G401.6 (cell line): ENCODE measurements around the gene BRAT1.

ENCODE experiments used
- FAIRE-seq: peaks from 2 replicates; lab custom pipeline; 2012; peaks lifted over from hg19 to GRCh38; lab: Jason Lieb, UNC

BRAT1 gene

DNA sequence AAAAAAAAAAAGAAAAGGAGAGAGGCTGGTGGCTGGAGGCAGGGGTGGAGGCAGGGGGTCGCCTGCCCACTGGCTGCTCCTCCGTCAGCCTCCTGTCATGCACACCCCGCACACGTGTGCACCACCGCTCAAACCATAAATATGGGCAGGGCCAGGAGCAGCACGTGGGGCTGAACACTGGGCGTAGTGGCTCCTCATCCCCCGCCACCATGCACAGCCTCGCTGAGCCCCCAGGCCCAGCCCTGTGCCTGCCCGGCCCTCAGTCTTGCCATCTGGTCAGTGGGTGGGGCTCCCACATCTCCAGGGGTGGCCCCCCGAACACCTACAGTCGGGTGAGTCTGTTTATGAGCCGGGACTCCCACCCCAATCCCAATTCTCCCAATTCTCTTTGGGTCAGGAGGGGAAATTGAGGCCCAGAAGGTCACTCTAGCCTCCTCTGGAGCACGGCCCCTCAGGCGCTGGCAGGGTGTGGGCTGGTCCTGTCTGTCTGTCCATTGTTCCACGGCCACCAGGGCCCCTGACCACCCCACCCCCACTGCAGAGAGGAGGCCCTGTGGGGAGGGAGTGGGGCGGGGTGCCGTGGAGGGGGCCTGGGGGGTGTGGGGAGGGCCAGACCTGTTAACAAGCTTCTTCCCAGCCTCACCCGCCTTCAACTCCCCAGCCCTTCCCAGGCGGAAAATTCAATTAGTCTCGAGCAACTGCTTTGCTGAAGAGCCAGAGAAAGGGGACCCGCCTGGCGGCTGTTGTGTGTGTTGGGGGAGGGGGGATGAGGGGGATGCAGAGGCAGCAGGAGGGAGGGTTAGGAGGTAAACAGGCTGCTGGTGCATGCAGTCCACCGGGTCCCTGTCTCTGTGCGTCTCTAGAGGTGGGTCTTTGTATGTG, 59.7 kb downstream of the BRAT1 start:
- no peak for FAIRE-seq

DNA sequence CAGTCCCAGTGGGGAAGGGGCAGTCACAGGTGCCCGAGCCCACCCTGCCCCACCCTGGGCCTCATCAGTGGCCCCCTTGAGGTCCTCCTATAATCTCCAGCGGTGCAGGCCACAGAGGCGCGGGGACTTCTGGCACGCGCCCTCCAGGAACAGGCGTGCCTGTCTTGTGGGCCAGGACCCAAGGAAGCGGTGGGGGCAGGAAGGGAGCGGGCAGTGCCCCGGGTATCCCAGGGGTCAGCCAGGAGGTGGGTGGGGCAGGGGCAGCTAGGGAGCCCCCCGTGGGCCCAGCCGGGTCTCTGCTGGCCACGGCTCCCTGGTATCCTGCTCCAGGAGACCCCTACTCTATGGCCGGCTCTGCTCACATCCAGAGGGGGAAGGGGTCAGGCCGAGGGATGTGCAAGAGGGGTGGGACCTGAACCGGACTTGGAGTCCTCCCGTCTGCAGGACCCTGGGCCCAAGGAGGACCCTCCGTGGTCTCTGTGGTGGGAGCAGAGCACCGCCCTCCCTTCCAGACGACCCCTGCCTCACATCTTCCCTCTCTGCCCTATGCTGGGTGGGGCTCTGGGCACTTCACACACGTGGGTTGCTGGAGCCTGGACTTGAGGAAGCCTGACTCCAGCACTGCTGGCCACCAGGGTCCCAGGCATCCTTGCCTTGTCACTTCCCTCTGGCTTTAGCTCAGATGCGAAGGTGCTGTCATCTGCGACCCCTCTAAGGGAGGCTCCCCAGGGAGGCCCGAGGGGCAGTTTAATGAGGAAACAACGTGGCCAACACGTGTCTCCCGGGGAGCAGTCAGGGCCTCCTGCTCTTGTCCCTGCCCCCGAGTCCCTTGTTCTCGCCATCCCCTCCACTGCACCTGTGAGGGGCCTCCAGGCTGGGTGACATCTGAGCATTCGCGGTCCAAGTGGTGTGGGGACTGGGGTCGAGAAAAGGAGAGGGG, 60.9 kb downstream of the BRAT1 start:
- FAIRE-seq, result no peak

DNA sequence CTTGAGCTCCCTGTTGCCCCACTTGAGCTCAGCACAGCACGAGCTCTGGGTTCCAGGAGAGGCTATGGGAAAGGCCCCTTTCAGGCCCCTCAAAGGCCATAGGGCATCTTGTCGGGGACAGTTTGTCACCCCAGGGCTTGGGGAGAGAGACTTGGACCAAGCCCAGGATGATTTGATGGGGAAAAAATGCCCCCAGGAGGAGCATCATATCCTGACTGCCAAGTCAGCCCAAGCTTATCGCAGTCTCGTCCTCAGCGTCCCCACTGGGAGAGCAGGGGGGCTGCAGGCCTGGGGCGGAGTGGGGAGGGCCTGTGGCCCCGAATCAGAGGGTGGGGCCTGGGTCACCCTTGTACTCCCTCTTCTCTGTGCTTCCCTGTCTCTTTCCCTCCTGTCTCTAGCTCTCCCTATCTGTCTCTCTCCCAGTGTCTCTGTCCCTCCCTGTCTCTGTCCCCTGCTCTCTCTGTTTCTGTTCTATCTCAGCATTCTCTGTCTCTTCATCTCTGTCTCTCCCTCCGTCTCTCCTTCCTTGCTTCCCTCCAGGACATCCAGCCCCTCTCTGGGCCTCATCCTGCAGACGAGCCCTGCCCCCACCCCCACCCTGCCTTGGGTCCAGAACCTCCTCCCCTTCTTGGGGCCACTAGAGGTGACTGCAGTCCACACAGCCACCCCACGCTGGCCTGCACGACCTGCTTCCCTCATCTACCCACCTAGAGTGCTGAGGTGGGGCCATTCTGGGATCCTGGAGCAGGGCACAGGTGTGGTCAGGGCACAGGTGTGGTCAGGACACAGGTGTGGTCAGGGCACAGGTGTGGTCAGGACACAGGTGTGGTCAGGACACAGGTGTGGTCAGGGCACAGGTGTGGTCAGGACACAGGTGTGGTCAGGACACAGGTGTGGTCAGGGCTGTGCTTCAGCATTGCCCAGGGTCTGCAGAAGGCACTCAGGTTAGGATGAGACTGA, 61.8 kb downstream of the BRAT1 start:
- FAIRE-seq, result no peak

DNA sequence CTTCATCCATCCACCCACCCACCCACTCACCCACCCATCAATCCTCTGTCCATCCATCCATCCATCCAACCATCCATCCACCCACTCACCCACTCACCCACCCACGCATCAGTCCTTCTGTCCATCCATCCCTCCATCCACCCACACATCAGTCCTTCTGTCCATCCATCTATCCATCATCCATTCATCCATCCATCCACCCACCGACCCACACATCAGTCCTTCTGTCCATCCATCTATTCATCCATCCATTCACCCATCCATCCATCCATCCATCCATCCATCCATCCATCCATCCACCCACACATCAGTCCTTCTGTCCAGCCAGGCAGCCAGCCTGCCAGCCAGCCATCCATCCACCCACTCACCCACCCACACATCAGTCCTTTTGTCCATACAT, 63.3 kb downstream of the BRAT1 start:
- FAIRE-seq, result no peak

DNA sequence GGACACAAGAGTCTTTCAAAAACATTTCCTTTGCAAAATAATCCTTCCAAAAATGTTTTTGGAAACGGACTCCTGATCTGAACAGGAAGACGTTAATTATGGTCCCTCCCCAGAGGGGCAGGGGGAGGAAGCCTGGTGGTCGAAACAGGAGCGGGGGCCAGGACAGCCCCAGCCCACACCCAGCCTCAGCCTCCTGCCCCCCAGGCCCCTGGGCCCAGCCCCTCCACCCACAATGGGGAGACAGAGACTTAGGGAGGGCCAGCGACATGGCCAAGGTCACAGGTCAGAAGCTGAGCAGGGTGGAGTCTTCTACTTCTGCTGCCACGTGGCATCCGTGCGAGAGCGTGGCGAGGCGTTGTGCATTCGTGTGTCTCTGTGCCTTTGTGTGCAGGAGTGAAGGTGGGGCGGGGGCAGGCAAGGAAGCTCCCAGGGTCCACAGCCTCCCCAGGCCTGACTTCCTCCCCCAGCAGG, 65.1 kb downstream of the BRAT1 start:
- FAIRE-seq, result no peak

DNA sequence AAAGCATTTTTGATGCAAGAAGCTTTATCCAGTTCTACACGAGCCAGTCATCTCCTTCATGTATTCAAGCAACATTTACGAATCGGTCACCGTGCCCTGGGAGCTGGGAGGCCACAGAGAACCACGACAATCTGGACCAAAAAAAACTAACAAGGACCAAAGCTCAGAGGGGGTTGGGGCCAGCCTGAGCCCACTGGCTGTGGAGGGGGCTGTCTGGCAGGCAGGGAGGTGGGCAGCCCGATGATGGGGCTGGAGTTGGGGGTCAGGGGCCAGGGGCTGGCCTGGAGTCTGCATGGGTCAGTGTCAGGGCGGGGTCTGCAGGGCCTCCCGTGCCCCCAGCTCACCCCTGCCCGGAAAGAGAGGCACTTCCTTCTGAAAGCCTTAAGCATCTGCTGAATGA, 66.6 kb downstream of the BRAT1 start:
- no peak for FAIRE-seq

DNA sequence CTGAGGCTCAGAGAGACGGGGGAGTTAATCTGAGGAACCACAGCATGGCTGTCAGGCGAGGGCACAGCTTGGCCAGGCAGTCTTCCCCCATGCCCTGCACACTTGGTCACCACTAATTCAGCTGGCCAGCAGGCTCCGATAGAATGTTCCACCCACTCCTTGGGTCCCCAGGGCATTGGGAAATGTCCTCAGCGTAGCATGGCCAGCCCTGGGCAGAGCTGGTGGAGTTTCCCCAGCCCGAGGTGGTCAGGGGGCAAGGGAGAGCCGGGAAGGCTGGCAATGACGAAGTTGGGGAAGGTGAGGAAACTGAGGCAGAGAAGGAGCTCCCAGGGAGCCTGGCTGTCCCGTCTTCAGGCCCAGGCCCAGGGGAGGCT, 67.1 kb downstream of the BRAT1 start:
- no peak for FAIRE-seq
